SK-N-SH (cell line): Measurements from ENCODE around the gene ABCA6. TPM values are rescaled to one million over a fixed set of nuclear protein-coding genes. Genes with fewer than 3 reads are reported as not detected.

Source experiments
- CTCF ChIA-PET: fragments of 300-600, 350-600 bp; formaldehyde crosslinking; extraction: SDS; loops from one replicate; lab custom pipeline; 2021; lab: Yijun Ruan, JAX
- POLR2A ChIA-PET: fragments of 350-600 bp; sonication (Branson Sonifier 250); formaldehyde crosslinking; extraction: SDS; loops from one replicate; lab custom pipeline; 2020; ENCODE audit warnings: antibody characterized with exemption, inconsistent platforms; lab: Yijun Ruan, JAX
- DNase-seq: peaks from one replicate; pipeline ENCODE4 v3.0.0; 2012
- H2AFZ ChIP-seq: fragments of 200-600 bp; sonication (generic); 2 replicates; pipeline ENCODE4 v1.8.1; 2016; ENCODE audit warnings: antibody characterized with exemption, mild to moderate bottlenecking, low read depth
- H3F3A ChIP-seq: fragments of 200-600 bp; sonication (generic); replicated peaks from 2 replicates; pipeline ENCODE3; 2016; ENCODE audit warnings: antibody characterized with exemption, mild to moderate bottlenecking; ENCODE audit not compliant: insufficient read depth
- H3K27ac ChIP-seq, 2 experiments: fragments of 200-500 bp in 1 of 2; fragments of 200-600 bp in 1 of 2; sonication (Bioruptor generic) in 1 of 2; sonication (generic), shearing (Covaris generic) in 1 of 2; 2 replicates each; pipeline versions ENCODE4 v1.5.1 to v1.6.1; 2014 to 2016; ENCODE audit warnings: low read depth in 2 of 2, inconsistent platforms in 1 of 2, low read length in 1 of 2, mild to moderate bottlenecking in 1 of 2, mixed read lengths in 1 of 2
- H3K27me3 ChIP-seq: fragments of 200-600 bp; sonication (generic), shearing (Covaris generic); 2 replicates; pipeline ENCODE4 v1.6.1; 2016; ENCODE audit warnings: mixed run types; ENCODE audit not compliant: insufficient read depth
- H3K36me3 ChIP-seq, 2 experiments: fragments of 200-500 bp in 1 of 2; fragments of 200-600 bp in 1 of 2; sonication (Bioruptor generic) in 1 of 2; sonication (generic) in 1 of 2; replicated peaks in 1 of 2; 2 replicates each; pipeline versions ENCODE3 to v1.5.1; 2014 to 2016; ENCODE audit warnings: low read length in 1 of 2, mild to moderate bottlenecking in 1 of 2; ENCODE audit not compliant: insufficient read depth in 2 of 2, control insufficient read depth in 1 of 2
- H3K4me1 ChIP-seq, 2 experiments: fragments of 200-500 bp in 1 of 2; fragments of 200-600 bp in 1 of 2; sonication (Bioruptor generic) in 1 of 2; sonication (generic), shearing (Covaris generic) in 1 of 2; 2 replicates each; pipeline versions ENCODE4 v1.5.1 to v1.6.1; 2014 to 2016; ENCODE audit warnings: low read depth in 1 of 2, low read length in 1 of 2, mixed run types in 1 of 2; ENCODE audit not compliant: insufficient read depth in 2 of 2, control insufficient read depth in 1 of 2
- H3K4me2 ChIP-seq: fragments of 200-600 bp; sonication (generic), shearing (Covaris generic); 2 replicates; pipeline ENCODE4 v1.6.1; 2017; ENCODE audit warnings: mixed run types
- H3K4me3 ChIP-seq, 2 experiments: fragments of 200-500 bp in 1 of 2; fragments of 200-600 bp in 1 of 2; sonication (Bioruptor generic) in 1 of 2; sonication (generic), shearing (Covaris generic) in 1 of 2; 2 replicates each; pipeline versions ENCODE4 v1.5.1 to v1.8.1; 2014 to 2016; ENCODE audit warnings: low read depth in 2 of 2, inconsistent platforms in 1 of 2, low read length in 1 of 2, mild to moderate bottlenecking in 1 of 2, mixed read lengths in 1 of 2, moderate library complexity in 1 of 2
- H3K79me2 ChIP-seq: fragments of 200-600 bp; sonication (generic); 2 replicates; pipeline ENCODE4 v1.8.1; 2017; ENCODE audit warnings: mild to moderate bottlenecking; ENCODE audit not compliant: insufficient read depth
- H3K9ac ChIP-seq: fragments of 200-600 bp; sonication (generic); 2 replicates; pipeline ENCODE4 v1.6.1; 2017; ENCODE audit warnings: mixed run types
- H3K9me2 ChIP-seq: fragments of 200-600 bp; sonication (generic); 2 replicates; pipeline ENCODE4 v1.6.1; 2017; ENCODE audit warnings: mixed run types
- H3K9me3 ChIP-seq: fragments of 200-600 bp; sonication (generic); 2 replicates; pipeline ENCODE4 v1.6.1; 2017; ENCODE audit warnings: mixed run types, mild to moderate bottlenecking, moderate library complexity
- H4K20me1 ChIP-seq: fragments of 200-600 bp; sonication (generic); 2 replicates; pipeline ENCODE4 v1.6.1; 2017; ENCODE audit warnings: mild to moderate bottlenecking, mixed run types; ENCODE audit not compliant: insufficient read depth
- CHD2 ChIP-seq: fragments of 150-350 bp; IDR thresholded peaks from 2 replicates; pipeline ENCODE4 v1.6.1; 2018; ENCODE audit warnings: low read length; ENCODE audit not compliant: partially characterized antibody
- EP300 ChIP-seq, 2 experiments: IDR thresholded peaks; 2 replicates each; pipeline versions ENCODE4 v1.4.0 to v1.6.1; 2012; ENCODE audit warnings: borderline replicate concordance in 1 of 2, low read depth in 1 of 2, low read length in 1 of 2
- EZH2phosphoT487 ChIP-seq: fragments of 200-600 bp; sonication (generic); IDR thresholded peaks from 2 replicates; pipeline ENCODE4 v1.6.1; 2017; ENCODE audit warnings: low read depth, mixed run types, mild to moderate bottlenecking, antibody characterized with exemption, moderate library complexity, borderline replicate concordance
- FOSL2 ChIP-seq: IDR thresholded peaks from 2 replicates; pipeline ENCODE4 v1.4.0; 2012; ENCODE audit warnings: low read depth, mild to moderate bottlenecking, moderate library complexity, borderline replicate concordance
- FOXJ3 ChIP-seq: sonication (generic); formaldehyde crosslinking; IDR thresholded peaks from 2 replicates; pipeline ENCODE4 v1.5.1; 2020; ENCODE audit warnings: mild to moderate bottlenecking, missing genetic modification reagents
- FOXM1 ChIP-seq: IDR thresholded peaks from 2 replicates; pipeline ENCODE4 v1.4.0; 2012; ENCODE audit warnings: low read depth, mild to moderate bottlenecking
- GABPA ChIP-seq: IDR thresholded peaks from 2 replicates; pipeline ENCODE4 v1.4.0; 2012; ENCODE audit warnings: low read depth, mild to moderate bottlenecking
- GATA2 ChIP-seq: sonication (generic); formaldehyde crosslinking; IDR thresholded peaks from 2 replicates; pipeline ENCODE4 v1.5.0; 2020; ENCODE audit warnings: mild to moderate bottlenecking, missing genetic modification reagents
- JUND ChIP-seq: IDR thresholded peaks from 2 replicates; pipeline ENCODE4 v1.4.0; 2012
- MAX ChIP-seq: IDR thresholded peaks from 2 replicates; pipeline ENCODE4 v1.4.0; 2012; ENCODE audit warnings: low read depth
- MEF2A ChIP-seq: IDR thresholded peaks from 2 replicates; pipeline ENCODE4 v1.4.0; 2012; ENCODE audit warnings: low read depth, borderline replicate concordance
- NRF1 ChIP-seq: IDR thresholded peaks from 2 replicates; pipeline ENCODE4 v1.6.1; 2012; ENCODE audit warnings: low read depth, mild to moderate bottlenecking, low read length
- RCOR1 ChIP-seq: fragments of 150-350 bp; IDR thresholded peaks from 2 replicates; pipeline ENCODE4 v1.6.1; 2017; ENCODE audit warnings: antibody characterized with exemption, low read length
- SIN3A ChIP-seq: IDR thresholded peaks from 2 replicates; pipeline ENCODE4 v1.6.1; 2012; ENCODE audit warnings: low read depth, mild to moderate bottlenecking, low read length, moderate library complexity, borderline replicate concordance
- TEAD4 ChIP-seq: IDR thresholded peaks from 2 replicates; pipeline ENCODE4 v1.4.0; 2012; ENCODE audit warnings: mild to moderate bottlenecking, borderline replicate concordance; ENCODE audit not compliant: insufficient read depth
- ZBTB33 ChIP-seq: IDR thresholded peaks from 2 replicates; pipeline ENCODE4 v1.4.0; 2012; ENCODE audit warnings: low read depth, borderline replicate concordance
- WGBS: methylation state at CpG from one replicate; pipeline ENCODE4 v1.1.6; 2017; ENCODE audit warnings: low lambda C conversion rate; 5-methylcytosine and 5-hydroxymethylcytosine counted together
- polyA plus RNA-seq, 3 experiments: library from polyadenylated mRNA; depleted of rRNA; stranded (reverse); fragments of >200 nt; gene quantifications; 2 replicates each; pipeline ENCODE4 v1.2.3, GENCODE V29; 2012
- TF ChIP-seq, protein P1 (sequence below): fragments of 150-350 bp; IDR thresholded peaks from 2 replicates; pipeline ENCODE4 v1.6.1; 2016; ENCODE audit warnings: mild to moderate bottlenecking, low read depth, low read length
- TF ChIP-seq, protein P2 (sequence below): fragments of 150-350 bp; IDR thresholded peaks from 2 replicates; pipeline ENCODE4 v1.6.1; 2017; ENCODE audit warnings: antibody characterized with exemption, low read length, low read depth, borderline replicate concordance

ABCA6 gene
- polyA plus RNA-seq, 1 of the 3 experiments (the other 2 are of a cell fraction) = 0.15 TPM

DNA sequence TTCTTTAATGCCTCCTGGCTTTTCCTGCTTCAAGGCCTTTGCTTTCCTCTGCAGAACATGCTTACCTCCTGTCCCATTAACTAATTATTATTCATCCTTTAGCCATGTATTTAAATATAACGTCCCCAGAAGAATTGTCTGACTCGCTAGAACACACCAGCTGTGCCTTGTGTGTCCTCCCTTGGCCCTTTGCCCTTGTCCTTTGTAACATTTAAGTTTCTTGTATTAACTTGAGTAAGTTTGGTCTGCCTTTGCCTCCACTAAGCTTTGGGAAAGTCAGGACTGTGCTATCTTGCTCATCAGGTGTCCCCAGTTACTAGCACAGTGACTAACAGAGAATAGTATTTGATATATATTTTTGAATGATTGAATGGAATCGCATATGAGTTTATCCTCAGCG, 51.3 kb downstream of the ABCA6 start (continued):
- no peak for TF ChIP-seq TEAD4
- no peak for TF ChIP-seq CHD2
- TF ChIP-seq, protein P1, sequence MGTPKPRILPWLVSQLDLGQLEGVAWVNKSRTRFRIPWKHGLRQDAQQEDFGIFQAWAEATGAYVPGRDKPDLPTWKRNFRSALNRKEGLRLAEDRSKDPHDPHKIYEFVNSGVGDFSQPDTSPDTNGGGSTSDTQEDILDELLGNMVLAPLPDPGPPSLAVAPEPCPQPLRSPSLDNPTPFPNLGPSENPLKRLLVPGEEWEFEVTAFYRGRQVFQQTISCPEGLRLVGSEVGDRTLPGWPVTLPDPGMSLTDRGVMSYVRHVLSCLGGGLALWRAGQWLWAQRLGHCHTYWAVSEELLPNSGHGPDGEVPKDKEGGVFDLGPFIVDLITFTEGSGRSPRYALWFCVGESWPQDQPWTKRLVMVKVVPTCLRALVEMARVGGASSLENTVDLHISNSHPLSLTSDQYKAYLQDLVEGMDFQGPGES = no peak
- TF ChIP-seq, all 33 proteins: peak for 0

GRCh38 chr17:69088643-69089200, 53.0 kb downstream of the ABCA6 start:
- H4K20me1 ChIP-seq = no peaks in the 10 kb centered on the region
- H3K9ac ChIP-seq = no peak overlapping the region
- H3K27ac ChIP-seq = no peak overlapping the region
- no peaks in the 10 kb centered on the region for H3F3A ChIP-seq
- no peak for TF ChIP-seq FOXJ3
- TF ChIP-seq, all 33 proteins: peak for 0
- no peaks in the 10 kb centered on the region for H3K27me3 ChIP-seq
- CTCF ChIA-PET = no interaction called here
- no peak overlapping the region for H3K4me3 ChIP-seq
- DNase-seq = no peak
- no peaks in the 10 kb centered on the region for H3K79me2 ChIP-seq
- 7% methylated on average over 4 of the region's 4 CpGs for WGBS
- POLR2A ChIA-PET = no interaction called here
- H3K9me3 ChIP-seq = no peaks in the 10 kb centered on the region
- no peak overlapping the region for H2AFZ ChIP-seq
- no peaks in the 10 kb centered on the region for H3K9me2 ChIP-seq
- no peak overlapping the region for H3K4me2 ChIP-seq
- H3K4me1 ChIP-seq = no peaks in the 10 kb centered on the region
- H3K36me3 ChIP-seq = no peaks in the 10 kb centered on the region

GRCh38 chr17:69086641-69087040, 55.1 kb downstream of the ABCA6 start:
- CTCF ChIA-PET = no interaction called here
- H3K4me3 ChIP-seq = no peak overlapping the region
- H3K4me1 ChIP-seq = no peaks in the 10 kb centered on the region
- no peak for DNase-seq
- POLR2A ChIA-PET = no interaction called here
- no peak overlapping the region for H3K4me2 ChIP-seq
- no peaks in the 10 kb centered on the region for H4K20me1 ChIP-seq
- H3F3A ChIP-seq = no peaks in the 10 kb centered on the region
- no peak overlapping the region for H3K9ac ChIP-seq
- H3K9me2 ChIP-seq = no peaks in the 10 kb centered on the region
- no peaks in the 10 kb centered on the region for H3K79me2 ChIP-seq
- H3K9me3 ChIP-seq = no peaks in the 10 kb centered on the region
- H2AFZ ChIP-seq = no peak overlapping the region
- no peaks in the 10 kb centered on the region for H3K27me3 ChIP-seq
- H3K27ac ChIP-seq = no peak overlapping the region
- WGBS = 64% methylated on average over 1 of the region's 1 CpG
- H3K36me3 ChIP-seq = no peaks in the 10 kb centered on the region
- TF ChIP-seq RCOR1 (no peak), GABPA (no peak), CHD2 (no peak), MAX (no peak), EZH2phosphoT487 (no peak), ZBTB33 (no peak), GATA2 (CRISPR knock-in tag) (no peak), JUND (no peak), MEF2A (no peak), NRF1 (no peak), SIN3A (no peak), EP300 (IDR thresholded peaks at IDR 0.05; ENCODE audit: borderline replicate concordance in 1 of 2, low read depth in 1 of 2, low read length in 1 of 2) (no peak), TEAD4 (no peak), FOSL2 (no peak), FOXM1 (no peak)
- TF ChIP-seq, protein P2, sequence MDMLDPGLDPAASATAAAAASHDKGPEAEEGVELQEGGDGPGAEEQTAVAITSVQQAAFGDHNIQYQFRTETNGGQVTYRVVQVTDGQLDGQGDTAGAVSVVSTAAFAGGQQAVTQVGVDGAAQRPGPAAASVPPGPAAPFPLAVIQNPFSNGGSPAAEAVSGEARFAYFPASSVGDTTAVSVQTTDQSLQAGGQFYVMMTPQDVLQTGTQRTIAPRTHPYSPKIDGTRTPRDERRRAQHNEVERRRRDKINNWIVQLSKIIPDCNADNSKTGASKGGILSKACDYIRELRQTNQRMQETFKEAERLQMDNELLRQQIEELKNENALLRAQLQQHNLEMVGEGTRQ = no peak
